H1 (cell line): ENCODE results near the gene MAGOH. TPM values are rescaled to one million over a fixed set of nuclear protein-coding genes. Genes with fewer than 3 reads are reported as not detected.

Source experiments
- POU5F1 ChIP-seq: IDR thresholded peaks from 2 replicates; pipeline ENCODE4 v1.6.1; 2011; ENCODE audit warnings: low read depth, mild to moderate bottlenecking, low read length, moderate library complexity
- SUZ12 ChIP-seq: fragments of 200-600 bp; sonication (generic); IDR thresholded peaks from 2 replicates; pipeline ENCODE4 v1.6.1; 2012; ENCODE audit warnings: mild to moderate bottlenecking, inconsistent platforms, low read length, moderate library complexity, mixed read lengths
- polyA plus RNA-seq, 7 experiments: library from polyadenylated mRNA; depleted of rRNA in 3 of 7; stranded (reverse) in 5 of 7; unstranded in 2 of 7; fragments of >200 nt in 5 of 7; fragments of 200-250 nt in 2 of 7; gene quantifications; 1 replicate in 5 of 7; 2 replicates in 1 of 7; 4 replicates in 1 of 7; pipeline versions ENCODE4 v1.2.1 to v1.2.3, GENCODE V29; 2011 to 2013; ENCODE audit warnings: missing spikeins in 2 of 7, mixed read lengths in 2 of 7
- total RNA-seq: library from RNA; stranded (reverse); fragmentation: NEBNext Ultra II Directional; extraction: Animal tissue kit (Norgen Biotek cat#: 25700); gene quantifications from 2 replicates; pipeline ENCODE4 v1.2.1, GENCODE V29; 2021

The MAGOH gene
- total and polyA plus RNA-seq, 2 of the 8 experiments (the other 6 are each of a cell fraction or from before 2014, with no cell fraction given), result 46.9 to 74.3 TPM

DNA sequence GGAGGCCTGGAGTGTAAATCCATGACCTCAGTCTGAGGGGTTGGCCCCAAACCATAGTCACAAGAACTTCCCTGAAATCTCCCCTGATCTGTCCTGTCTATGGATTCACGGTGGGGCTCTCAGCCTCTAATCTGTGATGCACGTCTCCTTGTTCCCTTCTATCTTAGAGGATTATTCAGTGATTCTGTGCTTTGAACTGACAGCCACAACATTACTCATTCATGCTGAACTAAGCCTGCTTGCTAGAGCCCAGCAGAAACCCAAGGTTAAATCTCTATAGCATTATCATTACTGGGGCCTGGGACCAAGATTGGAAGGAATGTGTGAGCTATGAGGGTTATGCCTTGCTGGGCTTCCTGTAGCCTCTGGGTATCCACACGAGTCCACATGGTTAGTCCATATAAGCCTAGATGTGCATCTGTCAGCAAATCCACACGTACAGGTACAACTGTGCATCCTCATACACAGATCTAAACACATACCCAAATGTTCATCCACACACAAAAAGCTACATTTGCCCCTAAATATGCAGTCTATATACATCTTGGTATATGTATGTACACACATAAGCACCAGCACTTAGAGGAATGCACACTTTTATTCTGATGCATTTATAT, 22.4 kb upstream of the MAGOH start (continued):
- TF ChIP-seq SUZ12, result no peak
- TF ChIP-seq POU5F1, result no peak
